ENCODE measurements around the gene PTPRR.

PTPRR gene

DNA sequence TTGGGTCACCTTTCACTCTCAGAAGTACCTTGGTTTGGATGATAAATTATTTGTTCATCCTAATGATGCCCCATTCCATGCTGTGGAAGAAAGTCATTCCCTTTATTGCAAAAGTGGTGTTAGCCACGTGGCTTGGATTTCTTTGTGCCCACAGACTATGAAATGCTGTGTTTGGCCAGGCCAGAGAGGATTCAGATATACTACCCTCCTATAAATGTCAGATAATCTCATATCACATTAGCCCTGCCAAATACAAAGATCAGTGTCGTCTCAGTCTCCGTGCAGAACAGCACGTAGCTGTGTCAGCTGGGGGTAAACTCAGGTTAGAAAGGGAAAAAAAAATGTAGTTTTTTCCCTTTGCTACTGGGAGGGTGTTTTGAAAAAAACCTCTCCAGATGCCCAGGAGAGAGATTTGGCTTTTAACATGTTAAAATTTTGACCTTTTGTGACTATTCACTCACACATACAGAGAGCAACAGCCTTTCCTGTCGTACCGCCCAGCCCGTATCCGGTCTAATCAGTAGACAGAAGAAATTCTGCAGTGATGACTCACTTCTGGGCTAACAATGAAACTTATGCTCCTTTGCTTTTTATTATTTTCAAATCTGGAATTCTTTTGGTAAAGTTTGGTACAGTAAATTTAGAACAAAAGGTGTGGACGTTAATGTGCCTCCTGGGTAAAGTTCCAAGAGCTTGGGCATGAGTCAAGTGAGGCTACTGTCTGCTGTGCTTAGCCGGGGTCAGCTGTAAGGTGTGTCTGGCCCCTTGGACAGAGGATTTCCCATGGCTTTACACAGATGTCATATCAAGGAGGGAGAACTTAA lies 274.8 kb downstream of the PTPRR start:
- H3K27ac ChIP-seq (ENCODE audit: low read depth, low read length): no peak overlapping the region
- no peaks in the 10 kb centered on the region for H3F3A ChIP-seq (ENCODE audit: insufficient read depth)
- H3K4me2 ChIP-seq (ENCODE audit: low read depth, low read length, poor library complexity, severe bottlenecking): no peak overlapping the region
- H3K36me3 ChIP-seq (ENCODE audit: low read length): no peaks in the 10 kb centered on the region
- no peaks in the 10 kb centered on the region for H3K9me2 ChIP-seq (replicated peaks; ENCODE audit: insufficient read depth, low read length)
- H3K27me3 ChIP-seq (ENCODE audit: low read length): no peaks in the 10 kb centered on the region
- H3K4me3 ChIP-seq (ENCODE audit: insufficient read depth, low read length, poor library complexity, severe bottlenecking): no peak overlapping the region
- no peaks in the 10 kb centered on the region for H4K20me1 ChIP-seq (ENCODE audit: low read depth, low read length)
- no peaks in the 10 kb centered on the region for H3K79me2 ChIP-seq (ENCODE audit: insufficient read depth, low read length)
- H2AFZ ChIP-seq (ENCODE audit: low read depth, low read length, severe bottlenecking): no peak overlapping the region
- H3K9ac ChIP-seq (ENCODE audit: low read length): no peak overlapping the region
- no peak for TF ChIP-seq EZH2phosphoT487 (conservative IDR thresholded peaks at IDR 0.05; ENCODE audit: low read length)
- TF ChIP-seq, protein P1, sequence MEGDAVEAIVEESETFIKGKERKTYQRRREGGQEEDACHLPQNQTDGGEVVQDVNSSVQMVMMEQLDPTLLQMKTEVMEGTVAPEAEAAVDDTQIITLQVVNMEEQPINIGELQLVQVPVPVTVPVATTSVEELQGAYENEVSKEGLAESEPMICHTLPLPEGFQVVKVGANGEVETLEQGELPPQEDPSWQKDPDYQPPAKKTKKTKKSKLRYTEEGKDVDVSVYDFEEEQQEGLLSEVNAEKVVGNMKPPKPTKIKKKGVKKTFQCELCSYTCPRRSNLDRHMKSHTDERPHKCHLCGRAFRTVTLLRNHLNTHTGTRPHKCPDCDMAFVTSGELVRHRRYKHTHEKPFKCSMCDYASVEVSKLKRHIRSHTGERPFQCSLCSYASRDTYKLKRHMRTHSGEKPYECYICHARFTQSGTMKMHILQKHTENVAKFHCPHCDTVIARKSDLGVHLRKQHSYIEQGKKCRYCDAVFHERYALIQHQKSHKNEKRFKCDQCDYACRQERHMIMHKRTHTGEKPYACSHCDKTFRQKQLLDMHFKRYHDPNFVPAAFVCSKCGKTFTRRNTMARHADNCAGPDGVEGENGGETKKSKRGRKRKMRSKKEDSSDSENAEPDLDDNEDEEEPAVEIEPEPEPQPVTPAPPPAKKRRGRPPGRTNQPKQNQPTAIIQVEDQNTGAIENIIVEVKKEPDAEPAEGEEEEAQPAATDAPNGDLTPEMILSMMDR (IDR thresholded peaks at IDR 0.05; ENCODE audit: insufficient read depth, low read length, poor library complexity, severe bottlenecking): no peak
- no peaks in the 10 kb centered on the region for H3K9me3 ChIP-seq (ENCODE audit: insufficient read depth, low read length)

DNA sequence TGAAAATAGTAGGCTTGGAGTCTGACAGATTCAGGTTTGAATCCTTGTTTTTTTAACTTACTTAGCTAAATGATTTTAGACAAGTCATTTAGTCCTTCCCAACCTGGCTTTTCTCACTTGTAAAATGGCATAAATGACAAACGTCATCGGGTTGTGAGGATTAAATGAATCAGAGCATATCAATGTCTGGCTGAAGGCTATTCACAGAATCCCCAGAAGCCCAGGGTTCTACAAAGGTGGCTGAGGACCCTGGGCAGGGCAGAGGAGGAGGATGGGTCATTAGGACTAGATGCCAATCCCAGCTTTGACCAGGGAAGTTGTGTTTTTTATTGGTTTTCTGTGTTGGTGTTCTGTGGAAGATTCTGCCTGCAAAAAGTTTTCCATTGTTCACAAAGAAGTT lies 275.7 kb downstream of the PTPRR start:
- no peaks in the 10 kb centered on the region for H3K9me2 ChIP-seq (replicated peaks; ENCODE audit: insufficient read depth, low read length)
- no peak overlapping the region for H3K4me3 ChIP-seq (ENCODE audit: insufficient read depth, low read length, poor library complexity, severe bottlenecking)
- no peaks in the 10 kb centered on the region for H3F3A ChIP-seq (ENCODE audit: insufficient read depth)
- no peaks in the 10 kb centered on the region for H3K27me3 ChIP-seq (ENCODE audit: low read length)
- H3K9me3 ChIP-seq (ENCODE audit: insufficient read depth, low read length): no peaks in the 10 kb centered on the region
- H2AFZ ChIP-seq (ENCODE audit: low read depth, low read length, severe bottlenecking): no peak overlapping the region
- H3K4me2 ChIP-seq (ENCODE audit: low read depth, low read length, poor library complexity, severe bottlenecking): no peak overlapping the region
- no peaks in the 10 kb centered on the region for H3K36me3 ChIP-seq (ENCODE audit: low read length)
- H3K9ac ChIP-seq (ENCODE audit: low read length): no peak overlapping the region
- H3K79me2 ChIP-seq (ENCODE audit: insufficient read depth, low read length): no peaks in the 10 kb centered on the region
- no peaks in the 10 kb centered on the region for H4K20me1 ChIP-seq (ENCODE audit: low read depth, low read length)
- no peak for TF ChIP-seq EZH2phosphoT487 (conservative IDR thresholded peaks at IDR 0.05; ENCODE audit: low read length)
- TF ChIP-seq, protein P1 (IDR thresholded peaks at IDR 0.05; ENCODE audit: insufficient read depth, low read length, poor library complexity, severe bottlenecking): no peak
- H3K27ac ChIP-seq (ENCODE audit: low read depth, low read length): no peak overlapping the region

DNA sequence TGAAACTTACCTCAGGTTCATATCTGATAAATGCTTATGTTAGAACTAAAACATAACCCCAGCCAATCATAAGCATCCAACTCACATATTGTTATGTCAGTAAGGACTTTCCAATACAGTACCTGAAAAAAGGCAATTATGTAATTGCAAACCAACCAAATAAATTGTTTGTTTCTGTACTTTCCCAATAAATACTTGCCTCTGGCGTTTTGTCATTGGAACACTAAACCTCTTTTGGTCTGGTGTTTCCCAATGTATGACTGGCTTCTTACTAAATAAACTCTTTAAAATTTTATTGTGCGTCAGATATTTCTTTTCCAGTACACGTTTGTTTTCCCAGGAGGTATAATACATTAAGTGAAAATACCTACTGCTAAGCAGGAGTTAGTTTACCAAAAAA lies 276.6 kb downstream of the PTPRR start:
- H3K4me3 ChIP-seq (ENCODE audit: insufficient read depth, low read length, poor library complexity, severe bottlenecking): no peak overlapping the region
- TF ChIP-seq, protein P1 (IDR thresholded peaks at IDR 0.05; ENCODE audit: insufficient read depth, low read length, poor library complexity, severe bottlenecking): no peak
- no peak for TF ChIP-seq EZH2phosphoT487 (conservative IDR thresholded peaks at IDR 0.05; ENCODE audit: low read length)
- no peaks in the 10 kb centered on the region for H3F3A ChIP-seq (ENCODE audit: insufficient read depth)
- no peak overlapping the region for H3K9ac ChIP-seq (ENCODE audit: low read length)
- no peaks in the 10 kb centered on the region for H3K79me2 ChIP-seq (ENCODE audit: insufficient read depth, low read length)
- no peak overlapping the region for H3K27ac ChIP-seq (ENCODE audit: low read depth, low read length)
- no peak overlapping the region for H2AFZ ChIP-seq (ENCODE audit: low read depth, low read length, severe bottlenecking)
- H3K4me2 ChIP-seq (ENCODE audit: low read depth, low read length, poor library complexity, severe bottlenecking): no peak overlapping the region
- no peaks in the 10 kb centered on the region for H3K9me3 ChIP-seq (ENCODE audit: insufficient read depth, low read length)
- no peaks in the 10 kb centered on the region for H3K36me3 ChIP-seq (ENCODE audit: low read length)
- no peaks in the 10 kb centered on the region for H3K27me3 ChIP-seq (ENCODE audit: low read length)
- no peaks in the 10 kb centered on the region for H4K20me1 ChIP-seq (ENCODE audit: low read depth, low read length)
- no peaks in the 10 kb centered on the region for H3K9me2 ChIP-seq (replicated peaks; ENCODE audit: insufficient read depth, low read length)

Measured in SU-DHL-6 (cell line).